ENCODE data around the gene LRP11. TPM values are rescaled to one million over a fixed set of nuclear protein-coding genes. Genes with fewer than 3 reads are reported as not detected.
A peak's percentile ranks its signal among the peaks of the same experiment; 100 is the strongest.

LRP11 gene
- total and polyA plus RNA-seq, 2 of the 13 experiments (the other 11 are each of a cell fraction or from before 2014, with no cell fraction given) = 32.4 to 48.9 TPM

DNA sequence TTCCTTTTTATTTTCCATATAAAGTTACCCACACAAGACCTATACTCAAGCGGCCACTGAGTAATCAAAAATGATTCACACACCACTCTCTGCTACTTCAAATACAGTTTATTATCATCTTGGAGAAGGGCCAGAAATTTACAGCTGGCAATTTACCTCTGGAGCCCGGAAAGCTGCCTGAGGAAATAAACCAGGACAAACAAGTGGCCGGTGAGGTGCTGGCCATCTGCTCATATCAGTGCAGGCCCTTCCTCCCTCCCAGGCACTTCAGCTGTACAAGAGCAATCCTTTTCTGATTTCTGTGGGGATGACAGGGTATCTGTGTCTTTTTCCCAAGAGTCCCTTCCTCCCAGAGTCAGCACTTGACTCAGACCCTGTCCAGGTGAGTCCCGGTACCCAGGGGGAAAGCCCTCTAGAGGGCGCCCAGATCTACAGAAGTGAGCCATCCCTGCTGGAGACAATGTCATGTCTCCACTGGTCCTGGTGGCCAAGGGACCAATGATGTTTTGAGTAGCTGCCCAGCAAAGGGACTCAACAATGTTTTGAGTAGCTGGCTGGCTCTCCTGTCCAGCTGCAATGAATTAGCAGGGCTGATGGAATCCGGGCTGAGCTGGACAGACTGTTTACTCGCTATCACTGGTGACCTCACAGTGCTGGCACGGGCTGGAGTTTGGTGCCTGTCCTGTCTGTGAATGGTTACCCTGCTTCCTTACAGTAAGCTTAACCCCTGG lies 23.6 kb downstream of the LRP11 start (continued):
- TF ChIP-seq, protein P1, sequence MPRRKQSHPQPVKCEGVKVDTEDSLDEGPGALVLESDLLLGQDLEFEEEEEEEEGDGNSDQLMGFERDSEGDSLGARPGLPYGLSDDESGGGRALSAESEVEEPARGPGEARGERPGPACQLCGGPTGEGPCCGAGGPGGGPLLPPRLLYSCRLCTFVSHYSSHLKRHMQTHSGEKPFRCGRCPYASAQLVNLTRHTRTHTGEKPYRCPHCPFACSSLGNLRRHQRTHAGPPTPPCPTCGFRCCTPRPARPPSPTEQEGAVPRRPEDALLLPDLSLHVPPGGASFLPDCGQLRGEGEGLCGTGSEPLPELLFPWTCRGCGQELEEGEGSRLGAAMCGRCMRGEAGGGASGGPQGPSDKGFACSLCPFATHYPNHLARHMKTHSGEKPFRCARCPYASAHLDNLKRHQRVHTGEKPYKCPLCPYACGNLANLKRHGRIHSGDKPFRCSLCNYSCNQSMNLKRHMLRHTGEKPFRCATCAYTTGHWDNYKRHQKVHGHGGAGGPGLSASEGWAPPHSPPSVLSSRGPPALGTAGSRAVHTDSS (CRISPR knock-in tag; conservative IDR thresholded peaks at IDR 0.05) = no peak
- TF ChIP-seq ZNF607 (CRISPR knock-in tag; IDR thresholded peaks at IDR 0.05; ENCODE audit: borderline replicate concordance) (no peak), TBX2 (CRISPR knock-in tag; IDR thresholded peaks at IDR 0.05; ENCODE audit: borderline replicate concordance) (no peak), HHEX (CRISPR knock-in tag; IDR thresholded peaks at IDR 0.05) (no peak), ZFP90 (CRISPR knock-in tag; IDR thresholded peaks at IDR 0.05; ENCODE audit: borderline replicate concordance) (no peak), MTA1 (CRISPR knock-in tag; IDR thresholded peaks at IDR 0.05; ENCODE audit: borderline replicate concordance) (no peak), TCF12 (IDR thresholded peaks at IDR 0.05) (no peak), TCF12 (CRISPR knock-in tag; IDR thresholded peaks at IDR 0.05) (no peak), PTBP1 (IDR thresholded peaks at IDR 0.05; ENCODE audit: low read depth, low read length, poor library complexity, severe bottlenecking) (no peak), ZNF367 (CRISPR knock-in tag; IDR thresholded peaks at IDR 0.05; ENCODE audit: borderline replicate concordance) (no peak), ZNF230 (CRISPR knock-in tag; IDR thresholded peaks at IDR 0.05) (peak; percentile 21; the same call in 1 of the 2 replicates), SYNCRIP (IDR thresholded peaks at IDR 0.05; ENCODE audit: insufficient read depth, low read depth, low read length) (no peak), HDAC2 (CRISPR knock-in tag; IDR thresholded peaks at IDR 0.05) (peak; percentile 55; the same call in 1 of the 2 replicates), HDAC1 (CRISPR knock-in tag; IDR thresholded peaks at IDR 0.05) (0 out of 2 replicates have a peak, but pooled peaks have one; percentile 22), ELF3 (CRISPR knock-in tag; IDR thresholded peaks at IDR 0.05) (peak; percentile 57; the same call in 1 of the 2 replicates), NAIF1 (CRISPR knock-in tag; IDR thresholded peaks at IDR 0.05; ENCODE audit: borderline replicate concordance) (no peak), MAFG (CRISPR knock-in tag; IDR thresholded peaks at IDR 0.05) (no peak), PAX8 (CRISPR knock-in tag; IDR thresholded peaks at IDR 0.05; ENCODE audit: borderline replicate concordance) (no peak), HMG20B (CRISPR knock-in tag; conservative IDR thresholded peaks at IDR 0.05) (no peak)
- TF ChIP-seq, protein P2, sequence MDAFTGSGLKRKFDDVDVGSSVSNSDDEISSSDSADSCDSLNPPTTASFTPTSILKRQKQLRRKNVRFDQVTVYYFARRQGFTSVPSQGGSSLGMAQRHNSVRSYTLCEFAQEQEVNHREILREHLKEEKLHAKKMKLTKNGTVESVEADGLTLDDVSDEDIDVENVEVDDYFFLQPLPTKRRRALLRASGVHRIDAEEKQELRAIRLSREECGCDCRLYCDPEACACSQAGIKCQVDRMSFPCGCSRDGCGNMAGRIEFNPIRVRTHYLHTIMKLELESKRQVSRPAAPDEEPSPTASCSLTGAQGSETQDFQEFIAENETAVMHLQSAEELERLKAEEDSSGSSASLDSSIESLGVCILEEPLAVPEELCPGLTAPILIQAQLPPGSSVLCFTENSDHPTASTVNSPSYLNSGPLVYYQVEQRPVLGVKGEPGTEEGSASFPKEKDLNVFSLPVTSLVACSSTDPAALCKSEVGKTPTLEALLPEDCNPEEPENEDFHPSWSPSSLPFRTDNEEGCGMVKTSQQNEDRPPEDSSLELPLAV (CRISPR knock-in tag; conservative IDR thresholded peaks at IDR 0.05; ENCODE audit: low read depth) = no peak
- TF ChIP-seq, protein P3, sequence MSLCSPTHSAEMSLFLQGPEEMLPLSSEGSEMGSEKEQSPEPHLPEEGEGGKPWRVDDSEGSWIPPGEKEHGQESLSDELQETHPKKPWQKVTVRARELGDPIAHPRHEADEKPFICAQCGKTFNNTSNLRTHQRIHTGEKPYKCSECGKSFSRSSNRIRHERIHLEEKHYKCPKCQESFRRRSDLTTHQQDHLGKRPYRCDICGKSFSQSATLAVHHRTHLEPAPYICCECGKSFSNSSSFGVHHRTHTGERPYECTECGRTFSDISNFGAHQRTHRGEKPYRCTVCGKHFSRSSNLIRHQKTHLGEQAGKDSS (CRISPR knock-in tag; IDR thresholded peaks at IDR 0.05; ENCODE audit: borderline replicate concordance, low read depth) = peak; percentile 64; the same call in 1 of the 2 replicates
- TF ChIP-seq, protein P4, sequence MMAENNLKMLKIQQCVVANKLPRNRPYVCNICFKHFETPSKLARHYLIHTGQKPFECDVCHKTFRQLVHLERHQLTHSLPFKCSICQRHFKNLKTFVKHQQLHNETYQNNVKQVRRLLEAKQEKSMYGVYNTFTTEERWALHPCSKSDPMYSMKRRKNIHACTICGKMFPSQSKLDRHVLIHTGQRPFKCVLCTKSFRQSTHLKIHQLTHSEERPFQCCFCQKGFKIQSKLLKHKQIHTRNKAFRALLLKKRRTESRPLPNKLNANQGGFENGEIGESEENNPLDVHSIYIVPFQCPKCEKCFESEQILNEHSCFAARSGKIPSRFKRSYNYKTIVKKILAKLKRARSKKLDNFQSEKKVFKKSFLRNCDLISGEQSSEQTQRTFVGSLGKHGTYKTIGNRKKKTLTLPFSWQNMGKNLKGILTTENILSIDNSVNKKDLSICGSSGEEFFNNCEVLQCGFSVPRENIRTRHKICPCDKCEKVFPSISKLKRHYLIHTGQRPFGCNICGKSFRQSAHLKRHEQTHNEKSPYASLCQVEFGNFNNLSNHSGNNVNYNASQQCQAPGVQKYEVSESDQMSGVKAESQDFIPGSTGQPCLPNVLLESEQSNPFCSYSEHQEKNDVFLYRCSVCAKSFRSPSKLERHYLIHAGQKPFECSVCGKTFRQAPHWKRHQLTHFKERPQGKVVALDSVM (CRISPR knock-in tag; IDR thresholded peaks at IDR 0.05) = 0 out of 2 replicates have a peak, but pooled peaks have one; percentile 17
- TF ChIP-seq, protein P5, sequence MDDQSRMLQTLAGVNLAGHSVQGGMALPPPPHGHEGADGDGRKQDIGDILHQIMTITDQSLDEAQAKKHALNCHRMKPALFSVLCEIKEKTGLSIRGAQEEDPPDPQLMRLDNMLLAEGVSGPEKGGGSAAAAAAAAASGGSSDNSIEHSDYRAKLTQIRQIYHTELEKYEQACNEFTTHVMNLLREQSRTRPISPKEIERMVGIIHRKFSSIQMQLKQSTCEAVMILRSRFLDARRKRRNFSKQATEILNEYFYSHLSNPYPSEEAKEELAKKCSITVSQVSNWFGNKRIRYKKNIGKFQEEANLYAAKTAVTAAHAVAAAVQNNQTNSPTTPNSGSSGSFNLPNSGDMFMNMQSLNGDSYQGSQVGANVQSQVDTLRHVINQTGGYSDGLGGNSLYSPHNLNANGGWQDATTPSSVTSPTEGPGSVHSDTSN (CRISPR knock-in tag; IDR thresholded peaks at IDR 0.05; ENCODE audit: borderline replicate concordance) = no peak
